DMS79 (cell line): Measurements from ENCODE around the gene AGAP3.

Experiments
- DNase-seq: peaks from one replicate; lab custom pipeline; 2025; lab: John Stamatoyannopoulos, UW

The AGAP3 gene

DNA sequence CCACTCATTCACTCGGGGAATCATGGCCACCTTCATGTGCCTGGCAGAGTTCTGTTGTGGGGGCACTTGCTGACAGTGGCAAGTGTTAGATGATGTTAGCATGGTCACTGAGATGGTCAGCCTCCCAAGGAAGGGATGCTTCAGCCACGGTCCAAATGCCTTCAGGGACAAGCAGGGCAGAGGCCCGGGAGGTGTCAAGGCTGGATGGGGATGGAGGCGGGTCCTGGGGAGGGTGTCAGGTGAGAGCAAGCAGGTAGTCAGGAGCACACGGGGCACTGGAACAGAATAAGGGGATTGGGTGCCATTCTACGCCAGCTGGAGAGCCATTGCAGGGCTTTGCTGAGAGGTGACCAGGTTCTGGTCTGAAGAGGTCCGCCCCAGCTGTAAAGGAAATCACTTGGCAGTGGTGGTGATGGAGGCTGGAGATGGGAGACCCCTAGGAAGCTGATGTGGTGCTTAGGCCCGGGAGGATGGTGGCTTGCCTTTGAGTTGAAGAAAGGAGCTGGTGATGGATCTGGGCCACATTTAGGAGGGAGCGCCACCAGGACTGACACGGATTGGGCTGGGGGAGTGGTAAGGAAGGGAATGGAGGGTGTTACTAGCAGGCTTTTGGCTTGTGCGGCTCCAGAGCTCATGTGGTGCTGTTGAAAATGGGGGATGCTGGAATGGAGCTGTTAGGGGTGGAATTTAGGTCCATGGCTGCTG lies 24.1 kb downstream of the AGAP3 start:
- DNase-seq = no peak

DNA sequence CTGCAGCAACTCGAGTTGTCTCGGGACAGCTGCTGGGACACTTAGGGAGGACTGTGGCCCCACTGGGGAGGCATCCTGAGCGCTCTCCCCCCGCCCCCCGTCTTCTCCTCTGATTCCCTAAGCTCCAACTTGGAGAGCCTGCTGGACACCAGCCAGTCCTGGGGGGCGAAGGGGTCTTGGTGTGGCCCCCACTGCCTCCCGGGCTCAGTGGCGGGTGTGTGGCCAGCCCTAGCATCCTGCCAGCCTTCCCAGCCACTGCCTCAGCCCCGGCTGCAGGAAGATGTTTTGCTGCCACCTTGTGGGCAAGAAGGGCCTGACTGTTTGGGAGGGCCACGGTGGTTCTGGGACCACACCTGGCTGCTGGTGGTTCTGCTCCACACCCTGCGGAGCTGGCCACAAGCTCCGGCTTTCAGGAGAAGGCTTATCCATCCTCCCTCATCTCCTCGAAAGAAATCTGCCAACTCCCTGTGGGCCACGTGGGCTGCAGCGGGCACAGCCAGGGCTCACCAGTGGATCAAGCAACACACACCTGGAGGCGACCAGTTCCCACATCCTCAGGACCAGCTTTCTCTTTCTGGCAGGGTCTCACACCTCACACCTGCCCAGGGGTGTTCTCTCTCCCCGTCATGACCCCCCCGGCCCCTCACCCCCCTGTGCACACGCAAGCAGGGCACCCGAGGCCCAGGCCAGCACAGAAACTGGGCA lies 24.8 kb downstream of the AGAP3 start:
- DNase-seq = no peak

DNA sequence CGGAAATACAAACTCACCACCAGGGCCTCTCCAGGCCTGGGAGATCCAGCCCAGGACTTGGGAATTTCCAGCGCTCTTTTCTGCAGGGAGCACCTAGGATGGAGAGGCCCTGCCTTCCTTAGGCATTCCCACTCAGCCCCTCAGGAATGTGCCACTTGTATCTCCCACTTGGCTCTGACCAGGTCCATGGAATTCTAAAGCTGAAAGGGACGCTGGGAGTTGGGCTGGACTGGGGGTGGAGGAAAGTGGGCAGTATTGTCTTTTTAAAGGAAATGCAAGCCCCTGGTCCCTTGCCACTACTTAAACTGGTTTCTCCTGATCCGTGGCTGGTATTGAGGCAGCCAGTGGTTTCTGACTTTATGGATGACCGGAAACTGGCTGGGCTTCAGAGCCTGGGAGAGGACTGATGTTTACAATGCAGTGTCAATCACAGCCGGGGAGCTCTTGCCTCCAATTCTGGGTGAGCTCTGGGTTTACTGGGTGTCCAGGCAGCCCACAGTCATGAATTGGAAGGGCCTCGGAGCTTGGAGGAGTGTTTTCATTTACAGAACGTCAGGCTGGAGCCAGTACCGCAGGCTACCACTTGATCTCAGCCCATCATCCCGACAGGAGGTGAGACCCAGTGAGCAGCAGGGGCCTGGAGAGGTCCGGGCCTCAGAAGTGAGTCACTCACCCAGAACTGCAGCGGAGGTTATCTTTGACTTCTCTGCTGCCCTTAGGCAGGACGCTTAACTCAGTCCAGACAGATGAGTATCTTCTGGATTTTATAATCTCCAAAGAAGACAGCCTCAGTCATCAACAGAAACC lies 27.3 kb downstream of the AGAP3 start:
- no peak for DNase-seq

DNA sequence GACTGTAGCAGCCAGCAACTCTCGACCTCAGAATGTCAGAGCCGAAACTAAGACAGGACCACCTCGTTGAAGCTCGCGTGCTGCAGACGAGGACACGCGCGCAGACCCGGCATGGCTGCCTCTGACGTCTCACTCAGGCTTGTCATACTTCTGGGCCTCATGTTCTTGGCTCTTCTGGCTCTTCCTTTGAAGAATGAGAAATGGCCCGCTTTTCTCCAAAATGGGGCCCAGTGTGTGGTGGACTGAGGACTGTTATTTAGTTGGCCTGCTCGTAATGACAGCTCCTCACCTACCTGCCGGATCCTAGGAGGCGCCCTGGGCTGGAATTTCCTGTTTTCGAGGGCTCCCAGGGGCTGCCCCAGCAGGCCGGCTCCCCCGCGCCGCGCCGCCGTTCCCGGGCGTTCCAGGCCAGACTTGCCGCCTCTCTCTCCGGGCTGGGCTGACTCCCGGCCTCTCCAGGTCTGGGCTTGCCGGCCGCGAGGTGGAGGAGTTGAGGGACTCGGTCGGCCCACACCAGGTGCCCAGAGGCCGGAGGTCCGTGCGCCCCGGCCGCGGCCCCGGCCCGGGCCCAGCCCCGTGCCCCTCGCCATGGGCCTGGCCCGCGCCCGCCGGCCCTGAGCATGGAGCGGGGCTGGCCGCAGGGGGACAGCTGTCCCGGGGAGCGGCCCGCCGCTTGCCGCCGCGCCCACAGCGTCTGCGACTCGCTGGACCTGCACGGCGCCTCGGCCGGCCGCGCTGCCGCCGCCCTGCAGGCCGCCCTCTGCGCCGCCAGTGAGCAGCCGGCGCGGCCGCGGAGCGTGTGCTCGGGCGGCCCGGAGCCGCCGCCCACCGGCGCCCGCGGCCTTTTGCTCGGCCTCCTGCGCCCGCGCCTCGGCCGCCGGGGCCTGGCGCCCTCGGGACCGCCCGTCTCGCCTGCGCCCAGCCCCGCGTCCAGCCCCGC lies 28.1 kb downstream of the AGAP3 start:
- no peak for DNase-seq

DNA sequence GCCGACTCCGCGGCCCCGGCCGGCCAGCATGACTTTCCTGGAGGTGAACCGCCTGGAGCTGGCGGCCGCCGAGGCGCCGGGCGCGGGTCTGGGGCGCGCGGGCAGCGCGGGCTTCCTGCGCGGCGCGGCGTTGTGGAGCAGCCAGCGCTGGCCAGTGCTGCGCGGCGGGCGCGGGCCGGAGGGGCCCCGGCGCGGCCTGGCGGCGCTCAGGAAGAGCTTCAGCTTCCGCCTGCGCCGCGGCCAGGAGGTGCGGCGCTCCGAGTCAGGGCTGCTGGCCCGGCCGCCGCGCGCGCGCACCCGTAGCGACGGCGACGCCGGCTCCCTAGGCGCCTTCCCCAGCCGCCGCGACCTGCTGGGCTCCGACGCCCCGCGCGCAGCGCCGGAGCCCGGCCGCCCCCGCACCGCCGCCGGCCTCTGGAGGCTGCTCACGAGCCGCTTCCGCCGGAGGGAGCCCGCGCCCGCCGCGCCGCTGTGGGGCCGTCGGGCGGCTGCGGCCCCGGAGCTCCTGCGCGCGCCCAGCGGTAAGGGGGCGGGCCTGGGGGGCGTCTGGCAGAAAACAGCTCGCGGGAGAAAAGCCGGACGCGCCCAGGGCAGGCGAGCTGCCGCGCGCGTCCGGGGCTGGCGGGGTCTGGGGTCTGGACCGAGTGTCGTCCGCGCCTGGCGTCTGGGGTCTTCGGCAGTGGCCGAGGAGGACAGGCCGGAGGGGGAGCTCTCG lies 29.0 kb downstream of the AGAP3 start:
- DNase-seq = no peak

DNA sequence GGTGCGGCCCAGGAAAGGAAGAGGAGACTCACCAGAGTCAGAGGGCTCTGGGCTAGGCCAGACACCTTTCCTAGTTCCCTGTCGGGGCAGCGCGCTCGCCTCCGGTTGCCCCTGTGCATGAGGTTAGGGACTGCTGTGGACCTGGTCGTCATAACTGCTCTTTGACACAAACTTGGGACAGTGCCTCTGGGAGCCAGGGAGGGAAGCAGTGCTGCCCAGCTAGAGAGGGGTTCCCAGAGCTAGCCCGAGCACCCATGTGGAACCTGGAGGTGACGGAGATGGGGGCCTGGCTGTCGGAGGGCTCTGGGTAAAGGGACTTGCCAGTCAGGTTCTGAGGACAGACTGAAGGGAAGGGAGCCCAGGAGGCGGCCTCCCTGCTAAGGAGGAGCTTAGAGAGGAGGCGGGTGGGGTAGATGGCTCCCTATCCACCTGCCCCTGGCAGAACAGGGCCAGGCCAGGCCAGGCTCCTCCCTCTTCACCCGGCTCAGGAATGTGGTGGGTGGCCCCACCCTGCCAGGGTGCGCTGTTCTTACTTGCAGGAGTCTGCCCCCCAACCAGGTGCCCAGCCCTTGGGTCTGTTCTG lies 29.7 kb downstream of the AGAP3 start:
- no peak for DNase-seq

DNA sequence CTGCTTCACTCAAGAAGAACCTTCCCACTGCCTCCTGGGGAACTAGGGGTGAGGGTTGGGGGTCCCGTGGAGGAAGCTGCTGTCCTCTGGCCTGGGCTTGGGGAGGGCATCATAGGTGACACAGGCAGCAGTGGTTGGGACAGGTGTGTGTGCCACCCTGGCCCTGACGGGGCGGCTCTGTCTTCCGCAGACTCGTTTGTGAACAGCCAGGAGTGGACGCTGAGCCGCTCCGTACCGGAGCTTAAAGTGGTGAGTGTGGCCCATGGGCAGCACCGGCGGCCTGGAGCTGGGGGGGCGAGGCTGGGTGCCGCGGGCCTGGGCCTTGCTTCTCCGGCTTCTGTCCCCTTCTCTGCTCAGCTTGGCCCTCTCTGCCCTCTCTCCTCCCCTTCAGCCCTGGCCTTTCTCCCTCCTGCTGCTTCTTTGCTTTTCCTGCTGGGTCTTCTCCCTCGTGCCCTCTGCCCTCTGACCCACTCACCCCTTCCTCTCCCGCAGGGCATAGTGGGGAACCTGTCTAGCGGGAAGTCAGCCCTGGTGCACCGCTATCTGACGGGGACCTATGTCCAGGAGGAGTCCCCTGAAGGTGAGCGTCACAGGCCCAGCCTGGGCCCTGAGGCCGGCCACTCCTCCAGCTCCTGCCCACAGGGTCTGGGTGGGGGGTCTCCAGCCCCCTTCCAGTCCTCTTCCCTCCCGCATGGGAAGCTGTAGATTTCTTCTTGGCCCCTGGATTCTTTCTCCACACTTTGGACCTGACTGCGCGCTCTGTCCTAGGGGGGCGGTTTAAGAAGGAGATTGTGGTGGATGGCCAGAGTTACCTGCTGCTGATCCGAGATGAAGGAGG lies 30.5 kb downstream of the AGAP3 start:
- no peak for DNase-seq

DNA sequence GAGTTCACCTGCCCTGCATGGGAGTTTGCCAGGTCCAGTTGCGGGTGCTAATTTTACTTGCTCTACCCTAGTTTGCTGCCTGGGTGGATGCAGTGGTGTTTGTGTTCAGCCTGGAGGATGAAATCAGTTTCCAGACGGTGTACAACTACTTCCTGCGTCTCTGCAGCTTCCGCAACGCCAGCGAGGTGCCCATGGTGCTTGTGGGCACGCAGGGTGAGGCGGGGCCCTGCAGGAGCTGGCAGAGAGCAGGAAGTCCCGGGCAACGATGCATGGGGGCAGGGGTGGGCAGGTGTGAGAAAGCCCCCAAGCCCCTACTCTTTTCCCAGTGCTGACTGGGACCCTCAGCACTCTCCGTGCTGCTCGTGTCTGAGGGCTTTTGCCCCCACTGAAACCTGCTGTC lies 31.3 kb downstream of the AGAP3 start:
- no peak for DNase-seq

DNA sequence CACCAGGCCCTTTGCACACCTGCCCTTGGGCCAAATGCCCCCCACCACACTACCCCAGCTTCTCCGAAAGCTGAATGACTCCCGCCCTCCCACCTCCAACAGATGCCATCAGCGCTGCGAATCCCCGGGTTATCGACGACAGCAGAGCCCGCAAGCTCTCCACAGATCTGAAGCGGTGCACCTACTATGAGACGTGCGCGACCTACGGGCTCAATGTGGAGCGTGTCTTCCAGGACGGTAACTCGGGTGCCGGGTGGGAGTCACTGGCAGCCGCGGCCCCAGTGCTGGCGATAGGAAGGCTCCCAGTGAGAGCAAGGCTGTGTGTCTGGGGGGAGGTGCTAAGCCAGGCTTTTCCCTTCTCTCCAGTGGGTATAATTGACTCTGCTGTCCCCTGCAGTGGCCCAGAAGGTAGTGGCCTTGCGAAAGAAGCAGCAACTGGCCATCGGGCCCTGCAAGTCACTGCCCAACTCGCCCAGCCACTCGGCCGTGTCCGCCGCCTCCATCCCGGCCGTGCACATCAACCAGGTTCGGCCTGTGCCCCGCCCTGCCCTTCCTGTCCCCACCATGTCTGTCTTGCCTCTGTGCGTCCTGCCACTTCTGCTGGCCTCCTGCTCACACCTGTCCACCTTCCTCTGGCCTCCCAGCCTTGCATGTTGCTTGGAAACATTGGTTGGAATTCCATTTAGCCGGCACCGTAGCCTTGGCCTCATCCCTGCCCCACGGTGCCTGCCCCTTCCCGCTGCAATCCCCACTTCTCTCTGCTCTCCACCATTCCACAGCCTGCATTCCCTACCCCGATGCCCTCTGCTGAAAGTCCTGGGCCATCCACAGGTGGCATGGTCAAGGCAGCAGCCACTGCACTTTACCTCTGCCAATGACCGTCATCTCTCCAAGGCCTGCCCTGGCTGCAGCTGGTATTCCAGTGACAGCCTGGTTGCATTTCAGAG lies 32.1 kb downstream of the AGAP3 start:
- no peak for DNase-seq

DNA sequence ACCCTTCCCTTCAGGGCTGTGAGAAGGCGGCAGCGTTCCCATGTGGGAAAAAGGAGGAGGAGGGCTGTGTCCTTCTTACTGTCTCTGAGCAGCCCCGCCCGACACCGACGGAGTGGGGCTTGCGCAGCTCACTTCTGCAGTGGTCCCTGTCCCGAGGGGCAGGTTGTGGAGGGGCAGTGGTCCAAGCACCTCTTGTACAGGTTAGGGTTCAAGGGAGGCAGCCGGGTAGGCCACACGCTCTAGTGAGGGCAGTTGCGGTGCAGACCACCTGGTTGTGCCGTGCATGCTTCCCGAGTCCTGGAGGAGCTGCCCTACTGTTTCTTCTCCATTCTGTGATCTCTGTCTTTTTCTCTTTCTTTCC lies 32.8 kb downstream of the AGAP3 start:
- no peak for DNase-seq

DNA sequence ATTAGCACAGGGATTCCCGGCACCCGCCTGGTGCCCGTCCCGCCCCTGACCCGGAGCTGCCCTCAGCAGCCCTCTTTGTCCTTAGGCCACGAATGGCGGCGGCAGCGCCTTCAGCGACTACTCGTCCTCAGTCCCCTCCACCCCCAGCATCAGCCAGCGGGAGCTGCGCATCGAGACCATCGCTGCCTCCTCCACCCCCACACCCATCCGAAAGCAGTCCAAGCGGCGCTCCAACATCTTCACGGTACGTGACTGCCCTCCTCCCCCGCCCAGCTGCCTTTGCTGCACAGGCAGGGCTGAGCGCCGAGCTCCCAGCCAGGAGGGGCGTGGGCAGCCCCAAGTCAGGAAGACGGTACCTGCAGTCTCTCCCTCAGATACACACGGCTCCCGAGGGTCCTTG lies 33.6 kb downstream of the AGAP3 start:
- no peak for DNase-seq

DNA sequence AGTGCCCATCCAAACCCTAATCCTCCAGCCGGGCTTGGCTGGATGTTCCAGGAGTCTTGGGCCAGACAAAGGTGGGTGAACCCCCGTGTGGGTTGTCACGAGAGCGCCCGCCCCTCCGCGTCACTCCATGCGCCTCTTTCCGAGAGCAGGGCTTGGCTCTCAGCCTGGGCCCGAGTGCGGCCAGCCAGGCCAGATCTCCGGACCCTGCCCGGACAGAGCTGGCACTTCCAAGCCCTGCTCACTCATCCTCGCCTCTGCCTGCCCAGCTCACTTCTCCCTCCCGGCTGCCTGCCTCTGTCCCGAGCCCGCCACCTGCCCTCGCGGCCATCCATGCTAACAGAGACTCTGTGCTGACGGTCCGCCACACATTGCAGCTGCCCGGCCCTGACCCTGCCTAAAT lies 34.6 kb downstream of the AGAP3 start:
- no peak for DNase-seq

DNA sequence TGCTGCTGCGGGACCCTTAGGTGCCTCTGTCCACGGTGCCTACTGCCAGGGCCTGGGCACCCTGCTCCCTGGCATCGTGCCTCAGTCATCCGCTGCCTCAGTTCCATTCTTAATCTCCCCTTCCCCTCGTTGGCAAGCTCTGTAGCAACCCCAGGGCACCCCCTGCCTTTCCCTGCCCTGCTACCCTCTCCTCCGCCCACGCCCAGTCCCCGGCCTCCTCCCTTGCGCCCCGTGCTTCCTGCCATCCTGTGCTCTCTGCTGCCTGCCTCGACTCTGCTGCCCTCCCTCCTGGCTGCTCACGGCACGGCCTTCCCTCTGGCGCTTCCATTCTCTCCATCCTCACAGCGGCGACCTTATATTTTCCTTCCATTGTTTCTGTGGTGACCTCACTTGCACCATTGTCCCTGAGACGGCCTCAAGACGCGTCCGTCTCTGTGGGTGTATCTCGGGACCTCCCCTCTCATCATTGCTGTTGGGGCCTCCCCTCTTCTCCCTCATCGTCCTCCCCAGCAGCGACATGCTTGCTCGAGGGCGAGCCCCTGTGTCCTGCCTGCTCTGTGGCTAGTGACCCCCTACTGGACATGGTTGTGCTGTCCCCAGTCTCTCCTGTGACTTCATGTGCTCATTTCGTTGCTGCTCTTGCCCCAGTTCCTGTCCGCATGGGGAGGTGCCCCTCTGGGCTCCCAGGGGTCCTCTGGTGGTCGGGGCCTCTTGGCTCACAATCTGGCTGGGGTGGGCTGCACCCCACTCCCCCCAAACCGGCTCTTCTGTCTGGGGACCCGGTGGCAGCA lies 35.3 kb downstream of the AGAP3 start:
- no peak for DNase-seq

DNA sequence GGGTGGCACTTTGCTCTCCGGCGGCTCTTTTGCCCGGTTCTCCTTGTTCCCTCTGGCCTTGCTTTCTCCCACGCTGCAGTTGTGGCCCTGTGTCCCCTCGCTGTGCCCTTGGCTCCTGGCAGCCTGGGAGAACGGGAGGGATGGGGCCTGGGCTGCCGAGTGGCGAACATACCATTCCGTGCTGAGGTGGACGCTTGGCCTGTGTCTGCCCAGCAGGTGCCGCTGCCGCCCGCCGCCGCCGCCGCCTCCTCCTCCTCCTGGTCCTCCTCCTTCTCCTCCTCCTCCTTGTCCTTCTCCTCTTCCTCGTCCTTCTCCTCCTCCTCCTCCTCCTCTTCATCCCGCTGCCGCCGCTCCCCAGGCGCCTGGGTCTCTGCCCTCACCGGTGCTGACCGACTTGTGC lies 36.0 kb downstream of the AGAP3 start:
- DNase-seq = no peak

DNA sequence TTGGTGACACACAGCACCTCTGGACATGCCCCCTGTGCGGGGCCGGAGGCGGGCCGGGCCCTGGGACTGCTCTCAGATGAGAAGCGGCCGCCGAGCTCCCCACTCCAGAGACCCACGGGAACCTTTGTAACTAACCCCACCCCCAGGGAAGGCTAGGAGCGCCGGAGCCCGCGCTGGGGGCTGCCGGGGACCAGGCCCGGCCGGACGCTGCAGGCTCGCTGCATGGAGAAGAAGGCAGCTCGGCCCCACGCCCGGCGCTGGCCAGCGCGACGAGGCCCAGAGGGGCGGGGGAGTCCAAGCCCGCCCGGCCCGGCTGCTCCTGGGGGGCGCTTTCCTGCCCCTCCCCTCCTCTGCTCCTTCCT lies 36.5 kb downstream of the AGAP3 start:
- no peak for DNase-seq

DNA sequence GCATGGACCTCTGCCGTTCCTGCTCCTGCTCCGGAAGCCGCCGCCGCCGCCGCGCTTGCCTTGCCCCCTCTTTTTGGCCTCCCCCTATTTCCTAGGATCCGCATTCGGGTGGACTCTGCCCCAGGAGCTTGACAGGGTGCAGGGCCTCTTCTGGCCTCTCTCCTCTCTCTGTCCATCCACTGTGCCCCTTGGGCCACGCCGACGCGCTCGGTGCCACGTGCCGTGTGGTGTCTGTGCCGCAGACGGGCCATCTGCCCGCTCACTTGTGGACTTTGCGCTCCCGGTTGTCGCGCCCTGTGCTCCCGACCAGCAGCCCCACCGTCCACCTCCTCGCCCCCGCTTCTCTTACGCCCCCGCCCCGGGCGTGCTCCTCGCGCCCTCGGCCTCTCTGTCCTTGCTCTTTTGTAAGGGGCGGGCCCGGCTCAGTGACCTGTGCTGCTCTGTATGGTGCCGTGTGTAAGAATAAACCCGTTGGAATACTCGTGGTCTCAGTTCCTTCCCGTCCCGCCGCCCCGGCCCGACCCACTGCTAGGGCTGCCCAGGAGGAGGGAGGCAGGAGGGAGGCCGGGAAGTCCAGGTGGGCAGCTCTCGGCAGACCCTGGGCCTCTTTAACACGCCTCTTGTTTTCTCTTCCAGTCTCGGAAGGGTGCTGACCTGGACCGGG lies 37.0 kb downstream of the AGAP3 start:
- no peak for DNase-seq

DNA sequence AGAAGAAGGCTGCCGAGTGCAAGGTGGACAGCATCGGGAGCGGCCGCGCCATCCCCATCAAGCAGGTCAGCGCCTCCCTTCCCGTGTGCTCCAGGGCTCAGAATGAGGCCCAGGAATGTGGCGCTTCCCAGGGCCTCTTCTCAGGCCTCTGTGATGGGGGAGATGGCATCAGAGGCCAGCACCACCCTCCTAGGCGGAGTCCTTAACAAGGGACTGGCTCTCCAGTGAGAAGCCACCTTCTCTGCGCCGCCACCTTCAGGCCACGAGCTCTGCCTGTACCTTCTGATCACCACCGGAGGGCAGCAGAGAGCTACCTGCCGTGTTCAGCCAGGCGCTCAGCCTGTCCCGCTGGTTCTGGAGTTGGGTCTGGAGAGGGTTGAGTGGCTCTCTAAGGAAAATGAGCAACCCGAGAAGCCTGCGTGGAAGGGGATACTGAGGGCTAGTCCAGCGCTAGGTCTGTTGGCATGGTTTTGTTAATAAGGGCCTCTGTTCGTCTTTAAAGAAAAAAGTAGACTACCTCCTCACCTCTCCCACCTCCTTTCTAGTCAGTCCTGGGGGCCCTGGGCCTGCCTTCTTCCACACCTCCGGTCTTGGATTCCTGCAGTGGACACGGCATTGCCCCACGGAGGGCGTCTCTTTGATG lies 37.7 kb downstream of the AGAP3 start:
- no peak for DNase-seq
